ENCODE data around the gene MUSTN1.

GRCh38 chr3:52791928-52792327 is 42.9 kb downstream of the MUSTN1 start:
- TF ChIP-seq POLR2A (IDR thresholded peaks at IDR 0.05; ENCODE audit: low read length): no peak
- no peak for TF ChIP-seq GATA1 (IDR thresholded peaks at IDR 0.05; ENCODE audit: low read depth, low read length)

All from erythroblast (primary cell).